ENCODE measurements around the gene ANO10.
"Not testable (repeated sequence)": the region's sequence is repeated elsewhere in the genome, so short reads cannot be mapped to it uniquely, and the experiment has no call there.

Gene ANO10

GRCh38 chr3:43621656-43622432 lies at the start of gene ANO10:
TSS of gene ANO10 (minus strand) at chr3:43622011. CDS start at chr3:43605852, 16,159 bp downstream.
- Mint-ChIP-seq H3K4me1 (peaks cover 26% of the 10 kb centered on the region), H3K27me3 (no peaks in the 10 kb centered on the region), H3K4me3 (peak within 1 kb of the TSS; percentile 87 to 91), H3K27ac (peak within 1 kb of the TSS; percentile 86 to 93), H3K9me3 (peaks cover 0 to 5% of the 10 kb centered on the region in 2 donors)
- DNase-seq (peak; percentile 95 to 97), ATAC-seq (peak; percentile 92)

GRCh38 chr3:43670635-43671522 lies 49.1 kb upstream of the ANO10 start:
- DNase-seq (no peak), ATAC-seq (no peak)
- H3K4me1 Mint-ChIP-seq = no peaks in the 10 kb centered on the region
- H3K9me3 Mint-ChIP-seq = no peaks in the 10 kb centered on the region
- peaks cover 10% of the 10 kb centered on the region for H3K27me3 Mint-ChIP-seq
- H3K4me3 Mint-ChIP-seq = no peak overlapping the region
- no peak overlapping the region for H3K27ac Mint-ChIP-seq

GRCh38 chr3:43665011-43665410 lies 43.2 kb upstream of the ANO10 start:
- H3K27ac Mint-ChIP-seq, H3K4me3 Mint-ChIP-seq, ATAC-seq, DNase-seq, H3K4me1 Mint-ChIP-seq: not testable (repeated sequence)
- Mint-ChIP-seq H3K9me3 (peaks cover 14 to 20% of the 10 kb centered on the region in 2 donors), H3K27me3 (peaks cover 25% of the 10 kb centered on the region)

GRCh38 chr3:43661376-43661775 lies 39.6 kb upstream of the ANO10 start:
- Mint-ChIP-seq H3K9me3 (peaks cover 14 to 25% of the 10 kb centered on the region in 2 donors), H3K27me3 (peaks cover 14% of the 10 kb centered on the region)
- H3K27ac Mint-ChIP-seq, ATAC-seq, H3K4me1 Mint-ChIP-seq, DNase-seq, H3K4me3 Mint-ChIP-seq: not testable (repeated sequence)

GRCh38 chr3:43659250-43659880 lies 37.6 kb upstream of the ANO10 start:
- H3K9me3 Mint-ChIP-seq = peaks cover 14 to 25% of the 10 kb centered on the region in 2 donors
- no peak for DNase-seq
- no peak for ATAC-seq
- H3K4me1 Mint-ChIP-seq = no peaks in the 10 kb centered on the region
- H3K27me3 Mint-ChIP-seq = peaks cover 13% of the 10 kb centered on the region
- H3K27ac Mint-ChIP-seq = no peak overlapping the region
- H3K4me3 Mint-ChIP-seq = no peak overlapping the region

GRCh38 chr3:43656390-43656789 lies 34.6 kb upstream of the ANO10 start:
- H3K4me1 Mint-ChIP-seq, ATAC-seq, DNase-seq, H3K27me3 Mint-ChIP-seq, H3K27ac Mint-ChIP-seq, H3K4me3 Mint-ChIP-seq: not testable (repeated sequence)
- peaks cover 4 to 10% of the 10 kb centered on the region in 2 donors for H3K9me3 Mint-ChIP-seq

GRCh38 chr3:43650345-43650744 lies 28.5 kb upstream of the ANO10 start:
- ATAC-seq (no peak), DNase-seq (no peak)
- Mint-ChIP-seq H3K27me3 (peaks cover 14% of the 10 kb centered on the region), H3K9me3 (no peaks in the 10 kb centered on the region), H3K4me3 (no peak overlapping the region), H3K4me1 (no peaks in the 10 kb centered on the region), H3K27ac (no peak overlapping the region)

GRCh38 chr3:43649365-43649968 lies 27.7 kb upstream of the ANO10 start:
- no peak overlapping the region for H3K4me3 Mint-ChIP-seq
- no peak for ATAC-seq

GRCh38 chr3:43648957-43649356 lies 27.1 kb upstream of the ANO10 start:
- H3K27me3 Mint-ChIP-seq = peaks cover 24% of the 10 kb centered on the region
- H3K9me3 Mint-ChIP-seq = no peaks in the 10 kb centered on the region
- no peaks in the 10 kb centered on the region for H3K4me1 Mint-ChIP-seq
- DNase-seq = no peak
- H3K27ac Mint-ChIP-seq = no peak overlapping the region
- no peak overlapping the region for H3K4me3 Mint-ChIP-seq
- ATAC-seq = no peak

More at GRCh38 chr3:43649365-43649968, 27.7 kb upstream of the ANO10 start:
- Mint-ChIP-seq H3K27ac (no peak overlapping the region), H3K27me3 (peaks cover 19% of the 10 kb centered on the region), H3K4me1 (no peaks in the 10 kb centered on the region), H3K9me3 (no peaks in the 10 kb centered on the region)
- no peak for DNase-seq

- Mint-ChIP-seq H3K4me3 (no peak overlapping the region), H3K27me3 (peaks cover 29% of the 10 kb centered on the region), H3K4me1 (no peaks in the 10 kb centered on the region), H3K9me3 (no peaks in the 10 kb centered on the region), H3K27ac (peak overlapping the region in 1 of 2 donors; percentile 33)
- ATAC-seq = no peak
- DNase-seq = no peak
Measured at GRCh38 chr3:43647331-43648166, 25.7 kb upstream of the ANO10 start.

GRCh38 chr3:43644443-43644842 lies 22.6 kb upstream of the ANO10 start:
- H3K9me3 Mint-ChIP-seq = no peaks in the 10 kb centered on the region
- no peak overlapping the region for H3K27ac Mint-ChIP-seq
- no peak overlapping the region for H3K4me3 Mint-ChIP-seq
- no peaks in the 10 kb centered on the region for H3K4me1 Mint-ChIP-seq
- ATAC-seq (no peak), DNase-seq (no peak)
- peaks cover 20% of the 10 kb centered on the region for H3K27me3 Mint-ChIP-seq

GRCh38 chr3:43641306-43642114 lies 19.7 kb upstream of the ANO10 start:
- H3K4me1 Mint-ChIP-seq = peaks cover 8% of the 10 kb centered on the region
- ATAC-seq (no peak), DNase-seq (no peak)
- H3K4me3 Mint-ChIP-seq = no peak overlapping the region
- H3K9me3 Mint-ChIP-seq = no peaks in the 10 kb centered on the region
- no peak overlapping the region for H3K27ac Mint-ChIP-seq
- peaks cover 16% of the 10 kb centered on the region for H3K27me3 Mint-ChIP-seq

GRCh38 chr3:43640681-43641080 lies 18.9 kb upstream of the ANO10 start:
- Mint-ChIP-seq H3K4me1 (peaks cover 8% of the 10 kb centered on the region), H3K9me3 (no peaks in the 10 kb centered on the region), H3K27me3 (peaks cover 16% of the 10 kb centered on the region), H3K4me3 (no peak overlapping the region), H3K27ac (no peak overlapping the region)
- no peak for DNase-seq
- ATAC-seq = no peak

All from stimulated activated naive CD8-positive, alpha-beta T cell treated with anti-CD3 and anti-CD28 coated beads, Interleukin-15, amount 100 ng/mL, for 72 hours (primary cell).